ENCODE measurements around the gene CEACAM1. TPM values are rescaled to one million over a fixed set of nuclear protein-coding genes. Genes with fewer than 3 reads are reported as not detected.

The CEACAM1 gene
- total RNA-seq, 1 donor from 2014 or later: 13.8 TPM

DNA sequence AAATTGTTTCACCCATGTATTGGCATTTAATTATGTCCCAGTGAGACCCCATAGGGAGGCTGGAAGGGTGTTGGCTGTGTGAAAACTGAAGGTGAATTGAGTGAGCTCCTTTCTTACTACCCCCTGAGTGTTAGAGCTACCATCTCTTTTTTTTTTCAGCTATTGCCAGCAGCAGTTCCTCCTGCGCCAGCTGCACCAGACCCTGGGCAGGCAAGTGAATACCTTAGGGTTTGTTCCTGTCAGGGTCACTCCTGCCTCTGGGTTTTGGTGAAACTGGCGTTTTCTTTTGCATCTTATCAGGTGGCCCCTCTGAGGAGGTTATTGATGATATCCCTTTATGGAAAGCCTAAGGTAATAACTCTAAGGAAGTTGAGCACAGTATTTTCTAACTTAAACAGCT, 40.9 kb upstream of the CEACAM1 start:
- intact Hi-C loops (cut with DNase I): no loop called here
- DNase-seq: no peak
- TF ChIP-seq, protein P1, sequence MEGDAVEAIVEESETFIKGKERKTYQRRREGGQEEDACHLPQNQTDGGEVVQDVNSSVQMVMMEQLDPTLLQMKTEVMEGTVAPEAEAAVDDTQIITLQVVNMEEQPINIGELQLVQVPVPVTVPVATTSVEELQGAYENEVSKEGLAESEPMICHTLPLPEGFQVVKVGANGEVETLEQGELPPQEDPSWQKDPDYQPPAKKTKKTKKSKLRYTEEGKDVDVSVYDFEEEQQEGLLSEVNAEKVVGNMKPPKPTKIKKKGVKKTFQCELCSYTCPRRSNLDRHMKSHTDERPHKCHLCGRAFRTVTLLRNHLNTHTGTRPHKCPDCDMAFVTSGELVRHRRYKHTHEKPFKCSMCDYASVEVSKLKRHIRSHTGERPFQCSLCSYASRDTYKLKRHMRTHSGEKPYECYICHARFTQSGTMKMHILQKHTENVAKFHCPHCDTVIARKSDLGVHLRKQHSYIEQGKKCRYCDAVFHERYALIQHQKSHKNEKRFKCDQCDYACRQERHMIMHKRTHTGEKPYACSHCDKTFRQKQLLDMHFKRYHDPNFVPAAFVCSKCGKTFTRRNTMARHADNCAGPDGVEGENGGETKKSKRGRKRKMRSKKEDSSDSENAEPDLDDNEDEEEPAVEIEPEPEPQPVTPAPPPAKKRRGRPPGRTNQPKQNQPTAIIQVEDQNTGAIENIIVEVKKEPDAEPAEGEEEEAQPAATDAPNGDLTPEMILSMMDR (IDR thresholded peaks at IDR 0.05): no peak
- no peak for ATAC-seq
- H3K9me3 ChIP-seq: no peaks in the 10 kb centered on the region
- H3K36me3 ChIP-seq: no peaks in the 10 kb centered on the region
- H3K4me3 ChIP-seq: no peak overlapping the region
- H3K4me1 ChIP-seq: no peaks in the 10 kb centered on the region
- no peak overlapping the region for H3K27ac ChIP-seq
- H3K27me3 ChIP-seq (ENCODE audit: low read depth): no peaks in the 10 kb centered on the region

DNA sequence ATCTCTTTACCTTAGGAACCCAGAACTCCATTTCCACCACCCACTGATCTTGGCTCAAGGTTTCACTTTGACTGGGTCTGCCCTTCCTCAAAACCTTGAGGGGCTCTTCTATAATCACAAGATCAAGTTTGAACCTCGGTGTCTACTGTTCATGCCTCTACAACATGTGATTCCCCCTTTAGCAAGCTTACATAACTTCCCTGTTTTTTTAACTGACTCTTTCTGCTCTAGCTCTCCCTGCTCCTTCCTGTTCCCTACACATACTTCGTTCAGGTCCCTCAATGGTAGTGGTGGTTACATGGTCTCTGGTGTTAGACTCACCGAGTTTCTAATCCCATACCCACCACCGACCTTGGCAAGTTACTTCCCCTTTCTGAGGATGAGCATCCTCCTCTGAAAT, 39.7 kb upstream of the CEACAM1 start:
- Histone ChIP-seq H3K4me3 (no peak overlapping the region), H3K27me3 (ENCODE audit: low read depth) (no peaks in the 10 kb centered on the region), H3K27ac (no peak overlapping the region), H3K4me1 (peaks cover 4% of the 10 kb centered on the region), H3K9me3 (no peaks in the 10 kb centered on the region), H3K36me3 (no peaks in the 10 kb centered on the region)
- TF ChIP-seq, protein P1 (IDR thresholded peaks at IDR 0.05): no peak
- ATAC-seq: peak; percentile 58 to 61
- intact Hi-C loops (cut with DNase I): no loop called here
- DNase-seq: no peak

DNA sequence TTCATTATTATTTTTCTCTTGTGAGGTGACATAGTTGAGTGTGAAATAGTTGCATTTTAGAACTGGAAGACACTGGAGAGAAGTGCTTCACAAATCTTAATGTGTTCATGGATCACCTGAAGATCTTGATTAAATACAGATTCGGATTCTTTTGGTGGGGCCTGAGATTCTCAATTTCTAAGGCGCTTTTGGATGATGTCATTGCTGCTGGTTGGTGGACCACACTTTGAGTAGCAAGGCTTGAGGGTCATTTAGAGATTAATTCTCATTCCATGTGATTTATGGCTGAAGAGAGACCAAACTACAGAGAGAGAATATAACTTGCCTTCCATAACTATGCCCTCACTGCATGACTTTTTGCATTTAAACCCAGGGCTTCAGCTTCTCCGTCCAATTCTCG, 39.3 kb upstream of the CEACAM1 start:
- DNase-seq (no peak), ATAC-seq (no peak)
- peaks cover 4% of the 10 kb centered on the region for H3K4me1 ChIP-seq
- intact Hi-C loops (cut with DNase I): no loop called here
- H3K27me3 ChIP-seq (ENCODE audit: low read depth): no peaks in the 10 kb centered on the region
- no peaks in the 10 kb centered on the region for H3K9me3 ChIP-seq
- no peaks in the 10 kb centered on the region for H3K36me3 ChIP-seq
- TF ChIP-seq, protein P1 (IDR thresholded peaks at IDR 0.05): no peak
- no peak overlapping the region for H3K4me3 ChIP-seq
- H3K27ac ChIP-seq: no peak overlapping the region

DNA sequence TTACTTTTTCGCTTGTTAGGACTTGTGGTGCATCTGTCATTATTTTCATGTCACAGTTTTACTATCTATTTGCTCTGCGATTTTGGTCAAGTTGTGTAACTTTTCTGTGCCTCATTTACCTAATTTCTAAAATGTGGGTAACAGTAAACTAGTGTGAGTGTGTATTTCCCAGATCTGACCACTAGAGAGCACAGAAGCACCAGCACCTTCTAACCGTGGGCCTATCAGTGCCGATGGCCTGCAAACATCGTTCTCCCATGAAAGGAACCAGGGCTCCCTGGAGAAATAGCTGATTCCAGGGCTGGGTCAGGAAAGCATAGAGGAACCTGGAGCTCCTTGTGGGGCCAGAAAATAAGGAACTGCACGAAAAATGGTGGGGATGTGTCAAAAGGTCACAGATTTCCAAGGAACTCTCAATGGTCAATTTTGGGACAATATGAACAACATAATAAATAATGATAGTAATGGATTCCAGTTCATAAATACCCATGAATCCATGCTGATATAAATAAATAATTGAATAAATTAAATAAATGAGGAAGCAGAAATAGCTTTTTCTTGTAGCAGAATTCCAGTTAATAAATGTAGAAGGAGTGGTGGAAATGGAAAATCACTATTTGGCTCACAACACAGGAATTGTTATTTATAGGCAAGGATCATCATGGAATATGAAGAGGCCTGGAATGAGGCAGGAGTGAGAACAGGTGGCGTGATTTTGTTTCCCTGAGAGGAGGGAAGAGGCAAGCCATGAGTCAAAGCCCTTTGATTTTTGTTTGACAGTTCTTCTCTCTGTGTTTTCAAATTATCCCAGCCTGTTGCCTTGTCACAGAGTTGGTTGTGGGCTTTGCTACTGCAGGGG, 35.3 kb upstream of the CEACAM1 start:
- intact Hi-C loops (cut with DNase I): no loop called here
- Histone ChIP-seq H3K4me1 (peaks cover 4% of the 10 kb centered on the region), H3K27me3 (ENCODE audit: low read depth) (peaks cover 10% of the 10 kb centered on the region), H3K4me3 (no peak overlapping the region), H3K27ac (no peak overlapping the region), H3K36me3 (no peaks in the 10 kb centered on the region), H3K9me3 (no peaks in the 10 kb centered on the region)
- TF ChIP-seq, protein P1 (IDR thresholded peaks at IDR 0.05): peak; percentile 60
- DNase-seq: no peak
- ATAC-seq: peak; percentile 76 to 78

DNA sequence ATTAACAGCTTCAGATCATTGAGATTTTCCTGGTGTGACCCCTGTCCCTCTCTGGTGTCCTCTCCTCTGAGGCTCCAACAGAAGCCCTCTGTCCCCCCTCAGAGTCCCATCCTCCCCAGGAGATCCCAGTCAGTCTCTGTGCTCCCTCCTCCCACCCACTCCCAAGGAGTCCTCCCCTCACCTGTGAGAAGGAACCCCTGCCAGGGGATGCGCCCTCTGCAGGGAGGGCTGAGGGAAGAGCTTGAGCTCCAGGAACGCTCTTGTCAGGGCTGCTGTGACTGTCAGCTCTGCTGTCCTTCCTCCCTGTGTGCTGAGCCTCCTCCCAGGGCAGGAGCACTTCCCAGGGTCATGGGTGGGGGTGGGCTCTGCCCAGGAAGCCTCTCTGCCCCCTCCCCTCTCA, 33.2 kb upstream of the CEACAM1 start:
- no peak overlapping the region for H3K4me3 ChIP-seq
- ATAC-seq: peak in 1 of 2 donors; percentile 18
- H3K27ac ChIP-seq: no peak overlapping the region
- TF ChIP-seq, protein P1 (IDR thresholded peaks at IDR 0.05): no peak
- H3K36me3 ChIP-seq: no peaks in the 10 kb centered on the region
- H3K9me3 ChIP-seq: no peaks in the 10 kb centered on the region
- peaks cover 10% of the 10 kb centered on the region for H3K27me3 ChIP-seq (ENCODE audit: low read depth)
- H3K4me1 ChIP-seq: peaks cover 4% of the 10 kb centered on the region
- no peak for DNase-seq
- intact Hi-C loops (cut with DNase I): no loop called here
